ENCODE measurements around the gene GPATCH3. TPM values are rescaled to one million over a fixed set of nuclear protein-coding genes. Genes with fewer than 3 reads are reported as not detected.
A peak's percentile ranks its signal among the peaks of the same experiment; 100 is the strongest.

The GPATCH3 gene
- total and polyA plus RNA-seq, 2 of the 8 experiments (the other 6 are each of a cell fraction or from before 2014, with no cell fraction given) = 7.9 to 17.4 TPM

DNA sequence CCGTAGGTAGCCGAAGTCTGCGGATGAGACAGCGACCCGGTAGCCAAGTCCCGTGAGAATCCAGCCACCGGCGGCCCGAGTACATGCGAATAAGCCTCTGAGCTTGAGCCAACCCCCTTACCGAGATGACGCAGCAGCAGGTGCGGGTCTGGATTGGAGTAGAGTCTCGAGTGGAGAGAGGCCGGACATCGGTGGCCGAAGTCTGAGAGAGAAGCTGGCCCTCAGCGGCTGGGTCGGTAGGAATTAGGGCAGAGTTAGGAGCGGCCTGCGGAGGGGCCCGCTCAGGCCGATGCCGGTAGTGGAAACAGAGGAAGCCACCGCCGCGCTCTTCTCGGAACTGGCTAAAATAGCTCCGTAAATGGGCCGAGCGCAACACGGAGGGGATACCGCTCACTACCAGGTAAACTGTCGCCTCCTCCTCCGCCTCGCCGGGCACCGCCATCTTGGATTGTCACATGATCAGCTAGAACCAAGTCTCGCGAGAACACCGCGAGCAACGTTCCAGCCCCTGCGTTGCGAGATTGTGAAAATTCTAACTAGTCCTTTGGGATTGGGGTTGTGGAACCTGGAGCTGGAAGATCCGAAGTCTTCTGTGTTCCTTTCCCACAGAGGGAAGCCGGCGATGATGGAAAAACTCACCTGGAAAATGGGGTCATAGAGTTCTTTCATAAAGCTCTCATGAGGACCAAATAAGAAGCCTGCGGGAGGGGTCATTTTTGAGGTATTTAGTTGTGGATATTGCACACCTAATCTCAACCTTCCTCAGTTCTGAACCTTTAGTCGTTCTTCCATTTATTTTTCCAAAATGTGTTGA, at the start of gene GPATCH3 (continued):
- peak; percentile 62 for TF ChIP-seq KDM4A (IDR thresholded peaks at IDR 0.05; ENCODE audit: low read depth, low read length, severe bottlenecking)
- no peak for TF ChIP-seq BCL11A (IDR thresholded peaks at IDR 0.05; ENCODE audit: low read depth in 2 of 2, low read length in 2 of 2)
- no peak for TF ChIP-seq RFX5 (IDR thresholded peaks at IDR 0.05; ENCODE audit: borderline replicate concordance, low read depth, low read length)
- no peak for TF ChIP-seq EGR1 (IDR thresholded peaks at IDR 0.05; ENCODE audit: borderline replicate concordance, low read depth, low read length)
- TF ChIP-seq EP300 (IDR thresholded peaks at IDR 0.05; ENCODE audit: borderline replicate concordance in 1 of 2, low read depth in 2 of 2, low read length in 2 of 2) = no peak
- peak; percentile 95 for TF ChIP-seq POLR2AphosphoS5 (IDR thresholded peaks at IDR 0.05; ENCODE audit: low read depth, low read length)
- peak; percentile 99 for TF ChIP-seq YY1 (IDR thresholded peaks at IDR 0.05; ENCODE audit: low read depth, low read length)
- TF ChIP-seq SP2 (IDR thresholded peaks at IDR 0.05; ENCODE audit: low read length) = no peak
- no peak for TF ChIP-seq RNF2 (IDR thresholded peaks at IDR 0.05; ENCODE audit: borderline replicate concordance, low read depth, low read length, missing control alignments, poor library complexity, severe bottlenecking)
- TF ChIP-seq POLR2A (IDR thresholded peaks at IDR 0.05; ENCODE audit: control extremely low read depth in 1 of 2, low read depth in 2 of 2, low read length in 2 of 2) = peak; percentile 89 to 98
- TF ChIP-seq BRCA1 (IDR thresholded peaks at IDR 0.05; ENCODE audit: low read depth, low read length) = peak; percentile 96
- peak; percentile 92 for TF ChIP-seq TBP (IDR thresholded peaks at IDR 0.05; ENCODE audit: low read depth, low read length)
- TF ChIP-seq EZH2 (IDR thresholded peaks at IDR 0.05; ENCODE audit: low read depth, low read length, severe bottlenecking) = no peak
- TF ChIP-seq CHD1 (IDR thresholded peaks at IDR 0.05; ENCODE audit: low read depth, low read length) = no peak; the same call in 1 of the 2 replicates
- peak in 1 of 2 experiments; percentile 99; a peak in 2 of 4 replicates for TF ChIP-seq HDAC2 (IDR thresholded peaks at IDR 0.05; ENCODE audit: borderline replicate concordance in 1 of 2, low read depth in 2 of 2, low read length in 2 of 2)
- TF ChIP-seq ZNF274 (IDR thresholded peaks at IDR 0.05; ENCODE audit: borderline replicate concordance, extremely low read depth, low read length) = no peak
- TF ChIP-seq, protein P1, sequence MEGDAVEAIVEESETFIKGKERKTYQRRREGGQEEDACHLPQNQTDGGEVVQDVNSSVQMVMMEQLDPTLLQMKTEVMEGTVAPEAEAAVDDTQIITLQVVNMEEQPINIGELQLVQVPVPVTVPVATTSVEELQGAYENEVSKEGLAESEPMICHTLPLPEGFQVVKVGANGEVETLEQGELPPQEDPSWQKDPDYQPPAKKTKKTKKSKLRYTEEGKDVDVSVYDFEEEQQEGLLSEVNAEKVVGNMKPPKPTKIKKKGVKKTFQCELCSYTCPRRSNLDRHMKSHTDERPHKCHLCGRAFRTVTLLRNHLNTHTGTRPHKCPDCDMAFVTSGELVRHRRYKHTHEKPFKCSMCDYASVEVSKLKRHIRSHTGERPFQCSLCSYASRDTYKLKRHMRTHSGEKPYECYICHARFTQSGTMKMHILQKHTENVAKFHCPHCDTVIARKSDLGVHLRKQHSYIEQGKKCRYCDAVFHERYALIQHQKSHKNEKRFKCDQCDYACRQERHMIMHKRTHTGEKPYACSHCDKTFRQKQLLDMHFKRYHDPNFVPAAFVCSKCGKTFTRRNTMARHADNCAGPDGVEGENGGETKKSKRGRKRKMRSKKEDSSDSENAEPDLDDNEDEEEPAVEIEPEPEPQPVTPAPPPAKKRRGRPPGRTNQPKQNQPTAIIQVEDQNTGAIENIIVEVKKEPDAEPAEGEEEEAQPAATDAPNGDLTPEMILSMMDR (IDR thresholded peaks at IDR 0.05; ENCODE audit: control extremely low read depth in 1 of 3, insufficient read depth in 1 of 3, low read depth in 1 of 3, low read length in 3 of 3) = no peak
- no peak for TF ChIP-seq CBX8 (IDR thresholded peaks at IDR 0.05; ENCODE audit: borderline replicate concordance, low read depth, low read length)
- TF ChIP-seq SIRT6 (IDR thresholded peaks at IDR 0.05; ENCODE audit: low read length) = no peak
- TF ChIP-seq GTF2F1 (IDR thresholded peaks at IDR 0.05; ENCODE audit: borderline replicate concordance, low read depth, low read length) = no peak
- no peak; the same call in 1 of the 2 replicates for TF ChIP-seq BACH1 (IDR thresholded peaks at IDR 0.05; ENCODE audit: low read length)
- TF ChIP-seq CEBPB (IDR thresholded peaks at IDR 0.05; ENCODE audit: low read depth, low read length) = 0 out of 2 replicates have a peak, but pooled peaks have one; percentile 16

All from H1 (cell line).